Kidney capillary endothelial cell (primary cell): ENCODE results near the gene PIP4K2C.
"Not testable (repeated sequence)": the region's sequence is repeated elsewhere in the genome, so short reads cannot be mapped to it uniquely, and the experiment has no call there.

Experiments used
- DNase-seq: peaks from one replicate; pipeline ENCODE4 v3.0.0-alpha.2; 2018; ENCODE audit warnings: low spot score

PIP4K2C gene

GRCh38 chr12:57636731-57637130, 45.7 kb downstream of the PIP4K2C start:
- not testable (repeated sequence) for DNase-seq

GRCh38 chr12:57637364-57637763, 46.4 kb downstream of the PIP4K2C start:
- DNase-seq, result no peak

GRCh38 chr12:57638096-57638495, 47.1 kb downstream of the PIP4K2C start:
- DNase-seq, result no peak

DNA sequence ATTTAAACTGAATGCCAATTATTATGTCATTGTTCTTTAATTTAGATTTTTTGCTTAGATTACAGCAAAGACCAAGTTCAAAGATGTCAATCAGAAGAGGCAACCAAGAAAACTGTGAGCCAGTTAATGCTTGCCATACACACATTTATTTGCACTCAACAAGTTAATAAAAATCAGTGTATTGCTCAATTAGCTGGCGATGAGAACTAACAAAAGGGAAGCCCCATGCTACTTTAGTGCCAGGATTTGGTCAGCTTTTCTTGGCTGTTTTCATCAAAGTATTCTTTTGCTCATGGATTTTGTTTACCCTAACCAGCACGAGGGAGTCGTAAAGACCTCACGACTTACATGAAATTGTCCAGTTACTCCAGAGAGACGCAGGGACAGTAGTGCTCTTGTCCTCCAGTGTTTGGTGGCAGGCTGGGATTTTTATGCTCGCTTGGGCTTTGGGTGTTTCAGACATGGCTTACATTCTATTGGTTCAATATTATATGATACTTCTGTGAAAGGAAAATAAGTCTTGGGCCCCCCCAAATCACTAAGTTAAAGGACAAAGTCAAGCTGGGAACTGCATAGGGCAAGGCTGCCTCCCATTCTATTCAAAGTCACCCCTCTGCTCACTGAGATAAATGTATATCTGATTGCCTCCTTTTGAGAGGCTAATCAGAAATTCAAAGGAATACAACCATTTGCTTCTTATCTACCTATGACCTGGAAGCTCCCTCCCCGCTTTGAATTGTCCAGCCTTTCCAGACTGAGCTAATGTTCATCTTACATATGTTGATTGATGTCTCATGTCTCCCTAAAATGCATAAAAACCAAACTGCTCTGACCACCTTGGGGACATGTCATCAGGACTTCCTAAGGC, 49.4 kb downstream of the PIP4K2C start:
- DNase-seq, result no peak

DNA sequence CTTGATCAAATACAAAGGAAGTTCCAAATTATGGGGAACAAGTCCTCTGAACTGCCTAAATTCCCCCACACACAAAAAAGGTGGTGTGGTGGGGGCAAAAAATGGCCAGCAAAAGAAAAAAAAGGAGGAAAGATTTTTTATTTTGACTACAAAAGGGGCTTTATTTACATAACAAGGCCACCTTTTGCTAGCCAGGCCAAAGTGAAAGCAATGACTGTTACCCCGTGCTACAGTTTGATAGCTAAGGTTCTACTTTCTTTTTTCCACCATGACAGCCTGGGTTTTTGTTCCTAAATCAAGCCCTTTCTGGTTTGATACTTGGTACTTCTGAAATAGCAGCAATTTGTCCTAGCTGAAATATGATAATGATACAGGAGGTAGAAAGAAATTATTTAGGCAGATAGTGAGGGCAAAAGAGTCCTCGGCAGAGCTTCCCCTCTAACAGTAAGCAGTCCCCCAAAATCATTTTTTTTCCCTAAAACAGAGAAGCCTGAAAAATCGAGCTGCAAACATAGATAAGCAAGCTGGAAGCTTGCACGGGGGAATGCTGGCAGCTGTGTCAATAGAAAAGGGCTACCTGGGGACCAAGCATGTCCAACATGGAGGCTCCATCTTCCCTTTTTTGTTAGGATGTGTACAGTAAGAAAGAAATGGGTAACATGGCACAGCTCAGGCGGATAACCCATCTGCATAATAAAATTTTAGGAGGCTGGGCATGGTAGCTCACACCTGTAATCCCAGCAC, 50.9 kb downstream of the PIP4K2C start:
- no peak for DNase-seq

DNA sequence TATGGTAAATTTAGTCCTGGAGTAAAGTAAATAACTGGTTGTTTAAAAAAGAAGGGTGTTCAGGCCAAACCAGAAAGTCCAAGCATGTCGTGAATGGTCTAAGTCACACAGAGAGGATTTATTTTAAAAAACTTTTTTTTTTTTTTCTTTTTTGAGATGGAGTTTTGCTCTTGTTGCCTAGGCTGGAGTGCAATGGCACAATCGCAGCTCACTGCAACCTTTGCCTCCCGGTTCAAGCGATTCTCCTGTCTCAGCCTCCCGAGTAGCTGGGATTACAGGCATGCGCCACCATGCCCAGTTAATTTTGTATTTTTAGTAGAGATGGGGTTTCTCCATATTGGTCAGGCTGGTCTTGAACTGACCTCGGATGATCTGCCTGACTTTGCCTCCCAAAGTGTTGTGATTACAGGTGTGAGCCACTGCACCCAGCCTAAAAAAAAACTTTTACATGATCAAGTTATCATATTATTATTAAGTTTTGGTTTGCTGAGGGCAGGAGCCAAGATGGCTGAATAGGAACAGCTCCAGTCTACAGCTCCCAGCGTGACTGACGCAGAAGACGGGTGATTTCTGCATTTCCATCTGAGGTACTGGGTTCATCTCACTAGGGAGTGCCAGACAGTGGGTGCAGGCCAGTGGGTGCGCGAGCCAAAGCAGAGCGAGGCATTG, 55.1 kb downstream of the PIP4K2C start:
- not testable (repeated sequence) for DNase-seq

- DNase-seq, result not testable (repeated sequence)
Measured at GRCh38 chr12:57646659-57647049, 55.7 kb downstream of the PIP4K2C start.
